GM12865 (cell line): Measurements from ENCODE around the gene ARFGEF3.
A peak's percentile ranks its signal among the peaks of the same experiment; 100 is the strongest.

Experiments
- DNase-seq: peaks from one replicate; pipeline ENCODE4 v3.0.0; 2010; ENCODE audit warnings: low read depth
- H3K4me3 ChIP-seq: 2 replicates; pipeline ENCODE4 v1.5.1; 2011; ENCODE audit warnings: mild to moderate bottlenecking, low read depth, low read length, control low read depth
- CTCF ChIP-seq: IDR thresholded peaks from 2 replicates; pipeline ENCODE4 v1.5.1; 2011; ENCODE audit warnings: low read length, control low read depth, low read depth, inconsistent platforms; ENCODE audit not compliant: insufficient read depth; ENCODE audit errors: missing control alignments

Gene ARFGEF3

GRCh38 chr6:138267971-138268895, 106.5 kb downstream of the ARFGEF3 start:
- TF ChIP-seq CTCF = no peak
- H3K4me3 ChIP-seq = no peak overlapping the region
- no peak for DNase-seq

GRCh38 chr6:138271451-138271850, 109.7 kb downstream of the ARFGEF3 start:
- no peak for DNase-seq
- TF ChIP-seq CTCF = no peak
- no peak overlapping the region for H3K4me3 ChIP-seq

- no peak for TF ChIP-seq CTCF
- DNase-seq = no peak
- H3K4me3 ChIP-seq = no peak overlapping the region
Observed at GRCh38 chr6:138272533-138273315, 111.0 kb downstream of the ARFGEF3 start.

- no peak for TF ChIP-seq CTCF
- DNase-seq = no peak
- H3K4me3 ChIP-seq = no peak overlapping the region
Observed at GRCh38 chr6:138275976-138276375, 114.2 kb downstream of the ARFGEF3 start.

GRCh38 chr6:138277835-138278234, 116.1 kb downstream of the ARFGEF3 start:
- TF ChIP-seq CTCF = no peak
- no peak overlapping the region for H3K4me3 ChIP-seq
- DNase-seq = no peak

- DNase-seq = peak; percentile 9
- TF ChIP-seq CTCF = peak; percentile 20
- no peak overlapping the region for H3K4me3 ChIP-seq
Observed at GRCh38 chr6:138278326-138278725, 116.6 kb downstream of the ARFGEF3 start.
